Smooth muscle cell (in vitro differentiated cells): ENCODE data around the gene PDE2A. TPM values are rescaled to one million over a fixed set of nuclear protein-coding genes. Genes with fewer than 3 reads are reported as not detected.
"Not testable (repeated sequence)": the region's sequence is repeated elsewhere in the genome, so short reads cannot be mapped to it uniquely, and the experiment has no call there.

Experiments used
- DNase-seq: peaks from one replicate; lab custom pipeline; 2025; ENCODE audit not compliant: unreplicated experiment; lab: John Stamatoyannopoulos, UW
- H2AFZ ChIP-seq: fragments of 200-600 bp; sonication (generic); 2 replicates; pipeline ENCODE4 v1.6.0; 2016; ENCODE audit warnings: antibody characterized with exemption, low read depth, mild to moderate bottlenecking
- H3F3A ChIP-seq: fragments of 200-600 bp; sonication (generic); 2 replicates; pipeline ENCODE4 v1.6.0; 2017; ENCODE audit warnings: antibody characterized with exemption, low read depth
- H3K27ac ChIP-seq: fragments of 200-600 bp; sonication (generic); 2 replicates; pipeline ENCODE4 v1.5.1; 2016; ENCODE audit warnings: low read depth, mild to moderate bottlenecking
- H3K27me3 ChIP-seq: fragments of 200-600 bp; sonication (generic); 2 replicates; pipeline ENCODE4 v1.6.1; 2016; ENCODE audit warnings: low read depth, mild to moderate bottlenecking
- H3K36me3 ChIP-seq: fragments of 200-600 bp; sonication (generic); 2 replicates; pipeline ENCODE4 v1.5.1; 2016; ENCODE audit warnings: low read depth
- H3K4me1 ChIP-seq: fragments of 200-600 bp; sonication (generic); 2 replicates; pipeline ENCODE4 v1.5.1; 2016; ENCODE audit warnings: low read depth
- H3K4me2 ChIP-seq: fragments of 200-600 bp; sonication (generic); 2 replicates; pipeline ENCODE4 v1.6.0; 2016; ENCODE audit warnings: mild to moderate bottlenecking
- H3K4me3 ChIP-seq: fragments of 200-600 bp; sonication (generic); 2 replicates; pipeline ENCODE4 v1.5.1; 2016; ENCODE audit warnings: mild to moderate bottlenecking
- H3K79me2 ChIP-seq: fragments of 200-600 bp; sonication (generic); 2 replicates; pipeline ENCODE4 v1.6.0; 2016; ENCODE audit warnings: low read depth, mild to moderate bottlenecking
- H3K9ac ChIP-seq: fragments of 200-600 bp; sonication (generic); 2 replicates; pipeline ENCODE4 v1.6.0; 2016; ENCODE audit warnings: low read depth
- H3K9me3 ChIP-seq: fragments of 200-600 bp; sonication (generic); replicated peaks from 2 replicates; pipeline ENCODE4 v1.5.1; 2016; ENCODE audit warnings: low read depth
- H4K20me1 ChIP-seq: fragments of 200-600 bp; sonication (generic); 2 replicates; pipeline ENCODE4 v1.6.0; 2016; ENCODE audit warnings: low read depth
- CTCF ChIP-seq: fragments of 200-600 bp; sonication (generic); IDR thresholded peaks from 2 replicates; pipeline ENCODE4 v1.5.1; 2017; ENCODE audit warnings: borderline replicate concordance, mild to moderate bottlenecking, antibody characterized with exemption; ENCODE audit not compliant: insufficient read depth, poor library complexity, severe bottlenecking
- WGBS: methylation state at CpG from one replicate; pipeline ENCODE4 v1.1.7; 2016; ENCODE audit warnings: low lambda C conversion rate; 5-methylcytosine and 5-hydroxymethylcytosine counted together
- polyA plus RNA-seq: library from polyadenylated mRNA; unstranded; fragments of >200 nt; fragmentation: Nextera tagmentation; extraction: Ambion mirVana; gene quantifications from 2 replicates; pipeline ENCODE4 v1.2.1, GENCODE V29; 2016
- total RNA-seq: library from RNA; depleted of rRNA; stranded (reverse); fragments of >200 nt; gene quantifications from 2 replicates; pipeline ENCODE4 v1.2.3, GENCODE V29; 2014

Gene PDE2A
- total and polyA plus RNA-seq, 2 experiments from 2014 or later = 1.0 TPM; not detected in 1

DNA sequence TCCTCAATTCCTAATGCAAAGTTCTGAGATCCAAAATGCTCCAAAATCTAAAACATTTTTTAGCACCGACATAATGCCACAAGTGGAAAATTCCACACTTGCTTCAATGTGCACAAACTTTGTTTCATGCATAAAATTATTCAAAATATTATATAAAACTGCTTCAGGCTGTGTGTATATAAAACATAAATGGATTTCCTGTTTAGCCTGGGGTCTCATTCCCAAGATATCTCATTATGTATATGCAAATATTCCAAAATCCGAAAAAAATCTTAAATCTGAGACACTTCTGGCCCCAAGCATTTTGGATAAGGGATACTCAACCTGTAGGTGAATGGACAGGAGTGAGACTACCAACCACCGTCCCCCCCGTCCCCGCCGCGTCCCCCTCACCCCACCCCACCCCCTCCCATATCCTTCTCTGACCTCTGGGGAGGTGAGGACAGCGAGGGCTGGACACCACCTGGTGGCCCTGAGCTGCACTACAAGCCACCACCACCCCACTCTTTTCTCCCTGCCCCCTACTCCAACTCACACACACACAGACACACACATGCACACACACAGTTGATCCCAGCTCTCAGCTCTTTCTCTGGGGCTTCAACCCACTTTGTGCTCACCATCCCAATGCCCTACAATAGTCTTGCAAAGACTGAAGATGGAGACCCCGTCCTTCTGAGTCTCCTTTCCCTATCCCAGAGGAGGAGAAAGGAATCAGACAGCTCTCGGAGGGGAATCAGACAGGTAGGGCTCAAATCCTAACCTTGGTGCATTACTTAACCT, 101.0 kb downstream of the PDE2A start:
- no peaks in the 10 kb centered on the region for H3K36me3 ChIP-seq
- 25% methylated on average over 10 of the region's 10 CpGs for WGBS
- H3K79me2 ChIP-seq = no peaks in the 10 kb centered on the region
- H3F3A ChIP-seq = peaks cover 2% of the 10 kb centered on the region
- H3K4me2 ChIP-seq = peak overlapping the region; percentile 54
- peak; percentile 59 for TF ChIP-seq CTCF
- no peak overlapping the region for H3K9ac ChIP-seq
- no peak overlapping the region for H2AFZ ChIP-seq
- no peak overlapping the region for H3K4me3 ChIP-seq
- no peaks in the 10 kb centered on the region for H3K9me3 ChIP-seq
- peaks cover 8% of the 10 kb centered on the region for H3K4me1 ChIP-seq
- H3K27ac ChIP-seq = no peak overlapping the region
- no peaks in the 10 kb centered on the region for H3K27me3 ChIP-seq
- H4K20me1 ChIP-seq = no peaks in the 10 kb centered on the region
- DNase-seq = no peak

DNA sequence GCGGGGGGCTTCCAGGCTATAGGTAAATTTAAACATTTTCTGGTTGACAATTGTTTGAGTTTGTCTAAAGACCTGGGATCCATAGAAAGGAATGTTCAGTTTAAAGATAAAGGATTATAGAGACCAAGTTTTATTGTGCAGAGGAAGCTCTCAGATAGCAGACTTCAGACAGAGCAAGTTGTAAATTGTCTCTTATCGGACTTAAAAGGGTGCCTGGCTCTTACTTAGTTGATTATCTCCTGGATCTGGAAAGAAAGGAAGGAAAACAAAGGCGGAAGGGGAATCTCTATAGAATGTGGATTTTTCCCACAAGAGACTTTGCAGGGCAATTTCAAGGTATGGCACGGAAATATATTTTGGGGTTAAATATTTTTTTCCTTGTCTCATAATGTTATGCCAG, 101.7 kb downstream of the PDE2A start:
- not testable (repeated sequence) for DNase-seq, H3K4me3 ChIP-seq, H3F3A ChIP-seq, H3K79me2 ChIP-seq, H2AFZ ChIP-seq, H3K4me1 ChIP-seq, H3K9me3 ChIP-seq, H3K9ac ChIP-seq, H3K36me3 ChIP-seq, H3K27me3 ChIP-seq, H4K20me1 ChIP-seq, H3K27ac ChIP-seq
- WGBS = 14% methylated on average over 4 of the region's 4 CpGs
- H3K4me2 ChIP-seq = peak overlapping the region; percentile 54

DNA sequence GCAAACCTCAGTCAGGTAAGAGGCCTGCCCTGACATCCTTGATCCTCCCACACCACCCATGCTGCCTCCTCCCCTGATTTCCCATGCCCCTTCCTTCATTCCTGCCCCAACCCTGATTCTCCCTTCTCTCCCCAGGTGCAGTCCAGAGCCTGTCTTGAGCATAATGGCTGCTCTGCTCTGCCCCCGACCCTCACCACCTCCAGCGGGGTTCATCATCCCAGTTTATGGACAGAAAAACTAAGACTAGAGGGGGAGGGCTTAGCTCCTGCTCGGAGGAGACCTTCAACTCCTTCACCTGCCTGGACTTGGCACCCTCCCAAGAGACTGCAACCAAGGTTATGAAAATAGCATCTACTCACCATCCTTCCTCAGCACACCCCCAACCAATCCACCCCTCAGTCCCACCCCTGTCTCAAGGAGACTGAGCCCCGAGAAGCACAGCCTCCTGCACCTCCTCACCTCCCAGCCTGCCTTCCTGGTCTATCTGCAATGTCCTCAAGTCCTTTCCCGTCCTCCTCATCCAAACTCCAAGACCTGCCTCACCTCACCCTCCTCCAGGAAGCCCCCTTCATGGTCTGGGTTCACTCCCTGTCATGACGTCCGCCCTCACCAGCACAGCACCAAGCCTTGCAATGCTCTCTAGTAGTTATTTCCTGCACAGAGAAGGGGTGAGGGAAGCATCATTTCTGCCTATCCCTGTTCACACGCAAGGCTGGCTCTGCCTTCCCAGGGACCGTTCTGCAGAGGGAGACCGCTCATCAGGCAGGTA, 103.1 kb downstream of the PDE2A start:
- Histone ChIP-seq H3K4me2 (no peak overlapping the region), H3K9ac (no peak overlapping the region), H3K4me3 (no peak overlapping the region), H2AFZ (no peak overlapping the region), H3K27me3 (no peaks in the 10 kb centered on the region), H3K36me3 (no peaks in the 10 kb centered on the region), H3K9me3 (no peaks in the 10 kb centered on the region), H3K79me2 (no peaks in the 10 kb centered on the region), H3F3A (peaks cover 2% of the 10 kb centered on the region), H3K27ac (peak overlapping the region; percentile 83), H4K20me1 (no peaks in the 10 kb centered on the region), H3K4me1 (peaks cover 8% of the 10 kb centered on the region)
- no peak for DNase-seq
- 87% methylated on average over 10 of the region's 10 CpGs for WGBS
- TF ChIP-seq CTCF = no peak

DNA sequence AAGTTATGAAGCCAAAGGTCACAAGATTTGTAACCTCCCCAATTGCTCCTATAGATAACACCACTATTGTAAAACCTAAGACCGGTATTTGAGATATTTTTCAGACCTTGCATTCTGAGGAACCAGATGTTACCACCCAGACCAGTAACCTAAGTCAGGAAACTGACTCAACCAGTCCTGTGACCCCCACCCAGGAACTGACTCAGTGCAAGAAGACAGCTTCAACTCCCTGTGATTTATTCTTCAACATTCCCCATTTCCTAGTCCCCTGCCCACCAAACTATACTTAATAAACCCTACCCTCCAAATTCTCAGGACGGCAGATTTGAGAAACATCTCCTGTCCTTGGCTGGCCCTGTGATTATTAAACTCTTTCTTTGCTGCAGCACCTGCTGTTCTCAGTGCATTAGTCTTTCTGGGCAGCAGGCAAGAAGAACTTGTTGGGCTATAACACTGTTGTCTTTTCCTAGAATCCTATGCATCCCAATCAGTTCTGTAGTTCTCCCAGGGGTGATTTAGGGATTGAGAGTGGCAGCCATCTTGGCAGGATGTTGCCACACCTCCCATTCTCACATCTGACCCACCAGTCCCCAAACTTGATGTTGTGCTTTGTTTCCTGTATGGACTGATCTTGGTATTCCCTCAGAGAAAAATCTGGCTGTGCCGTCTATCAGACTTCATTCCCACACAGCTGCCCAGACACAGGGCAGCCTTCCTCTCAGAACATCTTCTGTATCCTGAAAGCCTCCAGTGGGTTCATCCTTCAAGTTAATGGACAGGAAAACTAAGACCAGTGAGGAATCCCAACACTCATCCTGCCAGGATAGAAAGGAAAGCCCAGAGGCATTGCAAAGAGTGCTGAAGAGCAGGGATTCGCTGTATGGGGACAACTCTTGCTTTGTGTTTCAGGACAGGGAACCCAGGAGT, 104.0 kb downstream of the PDE2A start:
- no peaks in the 10 kb centered on the region for H3K36me3 ChIP-seq
- peak overlapping the region; percentile 47 for H3K9ac ChIP-seq
- no peaks in the 10 kb centered on the region for H3K27me3 ChIP-seq
- peak overlapping the region; percentile 48 for H3K4me2 ChIP-seq
- DNase-seq = no peak
- H3K4me1 ChIP-seq = peaks cover 8% of the 10 kb centered on the region
- no peaks in the 10 kb centered on the region for H3K79me2 ChIP-seq
- H3K4me3 ChIP-seq = no peak overlapping the region
- WGBS = 21% methylated on average over 4 of the region's 4 CpGs
- no peak overlapping the region for H2AFZ ChIP-seq
- peak overlapping the region; percentile 83 for H3K27ac ChIP-seq
- H3K9me3 ChIP-seq = no peaks in the 10 kb centered on the region
- no peaks in the 10 kb centered on the region for H4K20me1 ChIP-seq
- TF ChIP-seq CTCF = no peak
- H3F3A ChIP-seq = peaks cover 2% of the 10 kb centered on the region
